Omental fat pad (tissue), 4 donors: ENCODE data around the gene CHTOP. TPM values are rescaled to one million over a fixed set of nuclear protein-coding genes. Genes with fewer than 3 reads are reported as not detected.

Experiments used
- ATAC-seq: fragments of 150-250 bp; one replicate; pipeline ENCODE4 v1.9.1; 2016; ENCODE audit warnings: mild to moderate bottlenecking, moderate library complexity; ENCODE audit not compliant: low FRiP score
- DNase-seq: peaks from one replicate; pipeline ENCODE4 v3.0.0-alpha.2; 2019; ENCODE audit warnings: low spot score
- CTCF ChIP-seq, 3 donors: fragments of 450-650 bp; IDR thresholded peaks; one replicate each; pipeline ENCODE4 v1.5.1; 2016 to 2017; ENCODE audit warnings: antibody characterized with exemption in 3 of 3, mild to moderate bottlenecking in 3 of 3, moderate library complexity in 2 of 3
- total RNA-seq, 4 donors: library from RNA; depleted of rRNA; stranded (reverse); fragments of >200 nt; gene quantifications; one replicate each; pipeline ENCODE4 v1.1.0, GENCODE V29; 2016

Gene CHTOP
- total RNA-seq, 4 donors from 2014 or later, result 31.4 to 63.5 (median 53.7) TPM

GRCh38 chr1:153649137-153649862 lies 15.4 kb downstream of the CHTOP start:
- no peak for DNase-seq
- no peak for ATAC-seq
- TF ChIP-seq CTCF (IDR thresholded peaks at IDR 0.05), result no peak

- no peak for DNase-seq
- ATAC-seq, result no peak
- TF ChIP-seq CTCF (IDR thresholded peaks at IDR 0.05), result no peak
Measured at GRCh38 chr1:153649863-153650235, 16.0 kb downstream of the CHTOP start.

GRCh38 chr1:153651771-153652170 lies 17.9 kb downstream of the CHTOP start:
- ATAC-seq (no peak), DNase-seq (no peak)
- no peak for TF ChIP-seq CTCF (IDR thresholded peaks at IDR 0.05)

- no peak for TF ChIP-seq CTCF (IDR thresholded peaks at IDR 0.05)
- no peak for DNase-seq
- ATAC-seq, result peak; percentile 85
Measured at GRCh38 chr1:153652805-153653500, 19.1 kb downstream of the CHTOP start.

- no peak for TF ChIP-seq CTCF (IDR thresholded peaks at IDR 0.05)
- DNase-seq (no peak), ATAC-seq (no peak)
Measured at GRCh38 chr1:153655333-153655732, 21.5 kb downstream of the CHTOP start.

GRCh38 chr1:153658400-153659174 lies 24.7 kb downstream of the CHTOP start, which contains the start of gene SNAPIN:
Gene SNAPIN, plus strand, starts transcription at chr1:153658703. Its CDS starts 41 bp downstream, at chr1:153658744.
- TF ChIP-seq CTCF (IDR thresholded peaks at IDR 0.05), result no peak
- peak; percentile 95 for ATAC-seq
- peak; percentile 83 for DNase-seq
